K562 (cell line): ENCODE measurements around the gene PAN2. TPM values are rescaled to one million over a fixed set of nuclear protein-coding genes. Genes with fewer than 3 reads are reported as not detected.
A peak's percentile ranks its signal among the peaks of the same experiment; 100 is the strongest.

ENCODE experiments used
- CBX8 ChIP-seq: fragments of 200-600 bp; sonication (generic); IDR thresholded peaks from 2 replicates; pipeline ENCODE4 v1.6.1; 2012; ENCODE audit warnings: borderline replicate concordance, mixed run types, low read depth, mild to moderate bottlenecking, moderate library complexity, mixed read lengths, low read length, control low read depth, inconsistent platforms; ENCODE audit not compliant: poor library complexity, severe bottlenecking; ENCODE audit errors: extremely low read depth
- CTCFL ChIP-seq: IDR thresholded peaks from 2 replicates; pipeline ENCODE4 v1.6.1; 2011; ENCODE audit warnings: borderline replicate concordance, low read depth, mild to moderate bottlenecking, moderate library complexity, low read length; ENCODE audit not compliant: insufficient read depth, poor library complexity, severe bottlenecking
- HDAC1 ChIP-seq, 2 experiments: fragments of 450-650 bp; IDR thresholded peaks; 2 replicates each; pipeline ENCODE4 v1.6.1; 2016 to 2017; ENCODE audit warnings: inconsistent platforms in 1 of 2, mild to moderate bottlenecking in 1 of 2, moderate library complexity in 1 of 2
- KLF6 ChIP-seq: fragments of 250-450 bp; sonication (Bioruptor Pico); IDR thresholded peaks from 2 replicates; pipeline ENCODE4 v1.4.0; 2020; ENCODE audit warnings: mild to moderate bottlenecking, moderate library complexity, borderline replicate concordance
- MGA ChIP-seq: fragments of 450-650 bp; IDR thresholded peaks from 2 replicates; pipeline ENCODE4 v1.6.1; 2016; ENCODE audit warnings: mild to moderate bottlenecking, moderate library complexity
- SRSF1 ChIP-seq: fragments of 200-400 bp; formaldehyde crosslinking; IDR thresholded peaks from 2 replicates; pipeline ENCODE4 v1.6.1; 2017; ENCODE audit warnings: mild to moderate bottlenecking, low read depth, low read length, moderate library complexity
- TAL1 ChIP-seq: fragments of 450-650 bp; IDR thresholded peaks from 2 replicates; pipeline ENCODE4 v1.6.1; 2016; ENCODE audit warnings: mild to moderate bottlenecking
- ZFP91 ChIP-seq: sonication (generic); formaldehyde crosslinking; IDR thresholded peaks from 2 replicates; pipeline ENCODE4 v1.8.0; 2022; ENCODE audit warnings: mild to moderate bottlenecking, missing genetic modification reagents
- polyA plus RNA-seq, 8 experiments: library from polyadenylated mRNA; depleted of rRNA in 4 of 8; stranded (reverse) in 5 of 8; unstranded in 3 of 8; fragments of >200 nt; fragmentation: Nextera tagmentation in 2 of 8; fragmentation: Illumina TruSeq in 1 of 8; extraction: Ambion mirVana in 2 of 8; extraction: Trizol in 1 of 8; gene quantifications; 2 replicates each; pipeline versions ENCODE4 v1.2.1 to v1.2.3, GENCODE V29; 2011 to 2014; ENCODE audit warnings: inconsistent platforms in 1 of 8, missing spikeins in 1 of 8
- total RNA-seq, 7 experiments: library from RNA; depleted of rRNA in 6 of 7; stranded (reverse); fragments of >200 nt in 6 of 7; fragmentation: Illumina TruSeq in 2 of 7; extraction: Trizol in 2 of 7; gene quantifications; 2 replicates each; pipeline versions ENCODE4 v1.2.1 to v1.2.3, GENCODE V29; 2011 to 2021; ENCODE audit warnings: low replicate concordance in 1 of 7

The PAN2 gene
- total and polyA plus RNA-seq, 9 of the 15 experiments (the other 6 are each of a cell fraction or from before 2014, with no cell fraction given) = 15.0 to 66.1 (median 25.9) TPM

- TF ChIP-seq HDAC1 (IDR thresholded peaks at IDR 0.05) (no peak; a peak in 2 of 4 replicates), CTCFL (peak; percentile 82), TAL1 (no peak), MGA (peak; percentile 38; the same call in 1 of the 2 replicates), SRSF1 (no peak), KLF6 (no peak), CBX8 (no peak), ZFP91 (CRISPR knock-in tag) (peak; percentile 60; the same call in 1 of the 2 replicates)
Measured at GRCh38 chr12:56266693-56267442, 66.9 kb downstream of the PAN2 start, which contains the start of gene COQ10A (continued).
